Medulla oblongata (tissue), 1 donor: ENCODE data around the gene CDH22.

Experiments used
- DNase-seq: peaks from one replicate; pipeline ENCODE4 v3.0.0-alpha.2; 2015; ENCODE audit errors: extremely low spot score

CDH22 gene

GRCh38 chr20:46145713-46146112 is 162.6 kb downstream of the CDH22 start:
- DNase-seq = no peak

- no peak for DNase-seq
These were observed 163.8 kb downstream of the CDH22 start for GRCh38 chr20:46144432-46145025.

GRCh38 chr20:46142124-46142523 is 166.2 kb downstream of the CDH22 start:
- no peak for DNase-seq

GRCh38 chr20:46139908-46140482 is 168.3 kb downstream of the CDH22 start:
- DNase-seq = no peak

GRCh38 chr20:46139266-46139889 is 168.9 kb downstream of the CDH22 start:
- no peak for DNase-seq

- DNase-seq = no peak
These were observed 170.5 kb downstream of the CDH22 start for GRCh38 chr20:46137816-46138215.

- DNase-seq = peak; percentile 31
These were observed 172.3 kb downstream of the CDH22 start for GRCh38 chr20:46135856-46136633.

GRCh38 chr20:46134716-46135115 is 173.6 kb downstream of the CDH22 start:
- no peak for DNase-seq

GRCh38 chr20:46133886-46134654 is 174.2 kb downstream of the CDH22 start:
- no peak for DNase-seq

GRCh38 chr20:46132705-46133120 is 175.6 kb downstream of the CDH22 start:
- peak; percentile 69 for DNase-seq

- no peak for DNase-seq
These were observed 176.9 kb downstream of the CDH22 start for GRCh38 chr20:46131396-46131795.

GRCh38 chr20:46130534-46130933 is 177.8 kb downstream of the CDH22 start:
- no peak for DNase-seq

GRCh38 chr20:46129955-46130481 is 178.3 kb downstream of the CDH22 start:
- no peak for DNase-seq

GRCh38 chr20:46128310-46129151 is 179.8 kb downstream of the CDH22 start:
- DNase-seq = peak; percentile 32

- no peak for DNase-seq
These were observed 180.8 kb downstream of the CDH22 start for GRCh38 chr20:46127396-46128010.

- no peak for DNase-seq
These were observed 181.8 kb downstream of the CDH22 start for GRCh38 chr20:46126440-46127056.
